Measurements from ENCODE around the gene CALML6.
A peak's percentile ranks its signal among the peaks of the same experiment; 100 is the strongest.

Gene CALML6

DNA sequence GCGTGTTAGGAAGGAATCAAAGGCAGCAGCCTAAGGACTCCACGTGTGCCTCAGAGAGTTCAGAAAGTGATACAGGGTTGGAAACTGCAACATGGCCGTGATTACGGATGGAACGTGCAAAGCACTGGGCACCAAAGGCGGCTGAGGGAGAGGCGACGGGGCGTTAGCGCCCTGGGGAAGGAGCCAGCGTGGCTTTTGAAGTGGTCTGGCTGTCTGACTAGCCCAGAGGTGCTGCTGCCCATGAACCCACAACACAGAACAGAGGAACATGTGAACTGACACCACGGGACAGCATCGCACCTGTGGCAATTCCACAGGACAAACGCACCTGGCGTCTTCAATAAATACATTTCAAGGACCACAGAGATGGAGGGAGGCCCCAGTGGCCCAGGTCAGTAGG, 22.0 kb downstream of the CALML6 start:
- no peak for DNase-seq
- in situ Hi-C loops (cut with HindIII; ENCODE audit: low pct_ligation_motif_present, low pct_unique_long_range_greater_than_20kb, low sequenced_read_pairs) = no loop called here

GRCh38 chr1:1937549-1938275, 22.7 kb downstream of the CALML6 start:
- in situ Hi-C loops (cut with HindIII; ENCODE audit: low pct_ligation_motif_present, low pct_unique_long_range_greater_than_20kb, low sequenced_read_pairs) = no loop called here
- no peak for DNase-seq

- in situ Hi-C loops (cut with HindIII; ENCODE audit: low pct_ligation_motif_present, low pct_unique_long_range_greater_than_20kb, low sequenced_read_pairs) = no loop called here
- DNase-seq = no peak
Measured at GRCh38 chr1:1938276-1938573, 23.2 kb downstream of the CALML6 start.

DNA sequence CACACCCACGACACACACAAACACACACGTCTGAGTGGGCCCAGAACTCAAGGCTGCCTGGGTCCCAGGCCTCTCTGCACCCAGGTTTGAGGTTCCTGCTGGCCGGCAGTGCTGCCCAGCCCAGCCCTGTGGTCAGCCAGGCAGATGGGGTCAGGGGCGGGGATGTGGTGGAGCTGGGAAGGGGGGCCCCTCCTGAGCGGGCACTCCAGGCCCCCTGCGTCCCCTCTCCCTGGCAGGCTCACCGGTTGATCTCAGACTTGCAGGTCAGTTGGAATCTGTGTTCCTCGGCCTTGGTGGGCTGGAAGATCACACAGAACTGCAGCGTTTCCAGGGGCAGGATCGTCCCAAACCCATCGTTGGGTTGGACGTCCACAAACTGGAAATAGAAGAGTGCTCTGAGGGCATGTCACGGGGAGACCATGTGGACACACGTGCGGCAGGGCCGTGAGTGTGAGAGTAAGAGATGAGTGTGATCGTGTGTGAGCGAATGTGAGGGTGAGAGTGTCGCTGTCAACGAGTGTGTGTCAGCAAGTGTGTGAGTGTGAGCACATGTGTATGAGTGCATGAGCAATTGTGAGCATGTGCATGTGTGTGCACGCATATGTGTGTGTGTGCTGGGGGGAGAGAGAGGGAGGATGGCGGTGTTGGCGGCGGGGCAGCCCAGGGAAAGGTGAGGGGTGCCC, 23.7 kb downstream of the CALML6 start:
- in situ Hi-C loops (cut with HindIII; ENCODE audit: low pct_ligation_motif_present, low pct_unique_long_range_greater_than_20kb, low sequenced_read_pairs) = no loop called here
- DNase-seq = no peak

DNA sequence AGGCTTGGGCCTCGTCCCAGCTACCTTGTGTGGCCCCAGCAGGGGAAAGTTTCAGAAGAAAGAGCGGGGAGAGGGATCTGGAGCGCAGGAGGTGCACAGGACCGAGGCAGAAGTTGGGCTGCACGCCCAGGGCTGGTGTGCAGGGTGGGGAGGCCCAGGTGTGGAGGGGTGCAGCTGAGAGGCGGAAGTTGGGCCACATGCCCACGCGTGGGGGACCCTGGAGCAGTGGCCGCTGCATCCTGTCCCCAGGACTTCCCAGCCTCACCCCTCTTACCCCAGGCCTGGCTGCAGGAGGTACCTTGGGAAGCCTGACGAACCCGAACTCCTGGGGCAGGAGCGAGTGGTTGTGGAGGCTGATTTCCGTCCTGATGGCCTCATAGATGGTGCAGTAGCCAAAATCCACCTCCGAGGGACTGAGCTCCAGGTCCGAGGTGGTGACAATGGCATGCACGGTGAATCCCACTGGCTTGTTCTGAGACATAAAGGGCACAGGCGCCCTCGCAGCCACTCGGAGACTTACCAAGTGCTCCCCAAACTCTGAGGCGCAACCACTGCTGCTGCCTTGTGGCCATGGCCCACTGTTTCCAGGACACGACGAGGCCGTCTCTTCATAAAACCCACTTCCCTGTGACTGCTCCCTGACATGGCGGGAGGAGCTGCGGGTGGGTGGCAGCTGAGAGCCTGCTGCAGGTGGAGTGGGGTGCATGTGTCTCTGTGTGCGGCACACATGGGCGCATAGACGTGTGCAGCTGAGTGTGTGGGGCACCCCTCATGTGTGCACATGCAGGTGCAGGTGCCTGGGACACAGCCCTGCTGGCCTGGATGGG, 24.4 kb downstream of the CALML6 start:
- no peak for DNase-seq
- in situ Hi-C loops (cut with HindIII; ENCODE audit: low pct_ligation_motif_present, low pct_unique_long_range_greater_than_20kb, low sequenced_read_pairs) = no loop called here

DNA sequence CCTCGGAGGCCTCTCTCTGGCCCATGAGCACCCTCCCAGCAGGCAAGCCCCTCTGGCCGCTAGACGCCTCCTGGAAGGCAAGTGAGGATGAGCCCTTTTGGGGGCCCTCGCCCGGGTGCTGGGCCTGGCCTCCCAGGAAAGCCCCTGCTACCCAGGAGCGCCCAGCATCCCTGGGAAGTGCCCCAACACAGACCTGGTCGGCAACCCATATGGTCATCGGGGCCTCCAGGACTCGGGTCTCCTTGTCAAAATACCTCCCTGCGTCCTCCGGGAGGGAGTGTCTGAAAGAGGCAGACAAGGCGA, 25.0 kb downstream of the CALML6 start:
- DNase-seq = no peak
- in situ Hi-C loops (cut with HindIII; ENCODE audit: low pct_ligation_motif_present, low pct_unique_long_range_greater_than_20kb, low sequenced_read_pairs) = no loop called here

- in situ Hi-C loops (cut with HindIII; ENCODE audit: low pct_ligation_motif_present, low pct_unique_long_range_greater_than_20kb, low sequenced_read_pairs) = no loop called here
- no peak for DNase-seq
Measured at GRCh38 chr1:1941211-1941841, 26.3 kb downstream of the CALML6 start.

DNA sequence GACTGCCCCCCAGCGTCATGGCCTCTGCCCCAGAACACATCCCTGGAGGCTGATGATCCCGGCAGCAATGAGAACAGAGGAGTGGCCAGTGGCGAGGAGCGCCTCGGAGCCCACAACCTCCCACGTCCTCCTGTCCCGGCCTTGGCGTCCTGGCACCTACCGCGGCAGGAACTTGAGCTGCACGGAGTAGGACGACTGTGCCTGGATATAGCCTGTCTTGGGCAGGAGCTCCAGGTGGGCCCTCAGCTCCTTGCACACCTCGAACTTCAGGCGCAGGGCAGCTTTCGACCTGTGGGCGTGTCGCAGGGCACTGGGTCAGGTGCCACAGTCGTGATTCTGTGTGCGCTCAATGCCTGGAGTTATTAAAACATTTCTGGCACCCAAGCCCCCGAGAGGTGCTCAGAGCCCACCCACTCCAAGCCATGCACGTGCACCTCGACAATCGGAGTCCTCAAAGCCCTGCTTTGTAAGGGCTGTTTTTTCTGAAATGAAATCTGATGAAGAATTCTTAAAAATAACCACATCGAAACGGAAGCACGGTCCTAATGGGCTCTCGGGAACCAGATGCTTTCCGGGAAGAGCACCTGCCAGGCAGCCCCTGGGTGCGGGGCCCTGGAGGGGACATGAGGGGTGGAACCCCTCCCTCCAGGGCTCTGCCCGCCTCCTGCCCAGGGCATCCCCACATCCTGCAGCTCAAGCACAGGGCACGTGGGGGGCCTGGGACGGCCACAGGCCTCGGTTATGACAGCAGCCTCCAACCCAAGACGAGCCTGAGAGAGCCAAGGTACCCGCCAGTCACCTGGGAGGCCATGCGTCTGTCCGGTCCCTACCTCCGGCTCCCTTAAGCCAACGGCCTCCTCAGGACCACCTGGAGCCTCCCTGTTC, 27.1 kb downstream of the CALML6 start:
- in situ Hi-C loops (cut with HindIII; ENCODE audit: low pct_ligation_motif_present, low pct_unique_long_range_greater_than_20kb, low sequenced_read_pairs) = no loop called here

DNA sequence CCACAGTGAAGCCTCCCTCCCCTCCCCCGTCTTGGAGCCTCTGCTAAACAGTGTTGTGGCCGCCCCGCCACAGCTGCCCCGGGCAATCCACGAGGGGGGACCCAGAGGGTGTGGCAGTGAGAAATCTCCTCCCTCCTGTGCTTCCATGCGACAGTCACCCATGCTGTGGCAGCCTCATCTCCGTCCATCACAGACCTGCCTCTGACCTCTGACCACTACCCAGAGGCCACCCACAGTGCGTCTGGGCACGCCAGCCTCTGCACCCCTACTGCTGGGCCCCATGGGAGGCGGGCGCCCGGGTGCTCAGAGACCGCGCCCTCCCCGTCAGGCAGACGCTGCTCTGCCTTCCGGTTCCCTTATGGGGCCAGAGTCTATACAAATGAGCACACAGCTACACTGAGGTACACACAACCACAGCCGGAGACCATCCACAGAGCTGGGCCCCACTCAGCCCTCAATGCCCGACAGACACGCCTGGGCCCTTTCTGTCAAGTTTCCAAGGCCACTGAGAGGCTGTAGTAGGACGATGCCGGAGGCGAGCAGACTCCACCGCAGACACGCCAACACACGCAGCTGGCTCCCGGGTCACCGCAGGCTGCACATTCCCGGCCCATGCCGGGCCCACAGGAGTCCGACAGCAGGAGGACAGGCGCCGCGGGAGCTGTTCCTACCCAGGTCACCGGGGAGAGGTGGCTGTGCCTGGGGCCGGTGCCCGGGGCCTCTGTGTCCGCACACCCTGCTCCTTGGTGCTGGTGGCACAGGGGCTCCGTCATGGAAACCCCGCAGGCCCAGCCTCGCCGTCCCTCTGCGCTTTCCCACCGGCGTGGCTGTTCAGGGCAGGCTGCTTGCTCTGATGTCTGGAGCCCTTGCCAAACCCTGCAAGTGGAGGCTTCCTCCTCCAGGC, 27.9 kb downstream of the CALML6 start:
- in situ Hi-C loops (cut with HindIII; ENCODE audit: low pct_ligation_motif_present, low pct_unique_long_range_greater_than_20kb, low sequenced_read_pairs) = no loop called here
- no peak for DNase-seq

More for the DNA sequence above, 27.1 kb downstream of the CALML6 start:
- DNase-seq = no peak

- DNase-seq = peak; percentile 41
- in situ Hi-C loops (cut with HindIII; ENCODE audit: low pct_ligation_motif_present, low pct_unique_long_range_greater_than_20kb, low sequenced_read_pairs) = no loop called here
Measured at GRCh38 chr1:1943834-1944570, 28.9 kb downstream of the CALML6 start.

GRCh38 chr1:1945782-1946393, 30.8 kb downstream of the CALML6 start:
- no peak for DNase-seq
- in situ Hi-C loops (cut with HindIII; ENCODE audit: low pct_ligation_motif_present, low pct_unique_long_range_greater_than_20kb, low sequenced_read_pairs) = no loop called here

DNA sequence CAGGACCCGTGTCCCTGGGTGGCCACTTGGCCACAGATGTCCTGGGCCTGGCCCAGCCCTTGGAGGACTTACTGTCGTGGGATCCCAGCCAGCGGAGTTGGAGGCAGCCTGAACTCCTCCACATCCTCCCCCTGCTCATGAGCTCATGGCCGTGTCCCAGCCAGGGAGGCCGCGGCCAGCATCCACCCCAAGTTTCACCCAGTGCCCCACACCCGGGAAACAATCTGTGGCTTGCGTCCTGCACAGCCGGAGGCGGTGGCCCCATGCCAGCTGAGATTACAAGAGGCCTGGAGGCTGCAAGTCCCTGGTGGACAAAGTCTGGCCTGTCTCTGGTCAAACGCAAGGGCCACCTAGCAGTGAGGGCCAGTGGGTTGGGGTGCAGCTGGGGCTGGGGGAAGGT, 31.5 kb downstream of the CALML6 start:
- DNase-seq = no peak
- in situ Hi-C loops (cut with HindIII; ENCODE audit: low pct_ligation_motif_present, low pct_unique_long_range_greater_than_20kb, low sequenced_read_pairs) = no loop called here

- no peak for DNase-seq
- in situ Hi-C loops (cut with HindIII; ENCODE audit: low pct_ligation_motif_present, low pct_unique_long_range_greater_than_20kb, low sequenced_read_pairs) = no loop called here
Measured at GRCh38 chr1:1947493-1947892, 32.4 kb downstream of the CALML6 start.

GRCh38 chr1:1948783-1949182, 33.7 kb downstream of the CALML6 start:
- no peak for DNase-seq
- in situ Hi-C loops (cut with HindIII; ENCODE audit: low pct_ligation_motif_present, low pct_unique_long_range_greater_than_20kb, low sequenced_read_pairs) = no loop called here

DNA sequence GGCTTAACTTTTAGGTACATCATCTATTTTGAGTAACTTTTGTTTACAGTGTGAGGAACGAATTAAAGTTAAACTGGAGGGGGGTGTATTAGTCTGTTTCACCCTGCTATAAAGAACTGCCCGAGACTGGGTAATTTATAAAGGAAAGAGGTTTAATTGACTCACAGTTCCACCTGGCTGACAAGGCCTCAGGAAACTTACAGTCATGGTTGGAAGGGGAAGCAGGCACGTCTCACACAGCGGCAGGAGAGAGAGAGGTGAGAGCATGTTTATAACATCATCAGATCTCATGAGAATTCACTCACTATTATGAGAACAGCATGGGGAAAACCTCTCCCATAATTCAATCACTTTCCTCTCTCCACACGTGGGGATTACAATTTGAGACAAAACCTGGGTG, 35.9 kb downstream of the CALML6 start:
- in situ Hi-C loops (cut with HindIII; ENCODE audit: low pct_ligation_motif_present, low pct_unique_long_range_greater_than_20kb, low sequenced_read_pairs) = no loop called here
- no peak for DNase-seq

GRCh38 chr1:1954015-1954414, 39.0 kb downstream of the CALML6 start:
- DNase-seq = no peak
- in situ Hi-C loops (cut with HindIII; ENCODE audit: low pct_ligation_motif_present, low pct_unique_long_range_greater_than_20kb, low sequenced_read_pairs) = no loop called here

Data from ACHN (cell line).